ENCODE results near the gene TNS4. TPM values are rescaled to one million over a fixed set of nuclear protein-coding genes. Genes with fewer than 3 reads are reported as not detected.

Gene TNS4
- total and polyA plus RNA-seq, 5 experiments from 2014 or later, result not detected

DNA sequence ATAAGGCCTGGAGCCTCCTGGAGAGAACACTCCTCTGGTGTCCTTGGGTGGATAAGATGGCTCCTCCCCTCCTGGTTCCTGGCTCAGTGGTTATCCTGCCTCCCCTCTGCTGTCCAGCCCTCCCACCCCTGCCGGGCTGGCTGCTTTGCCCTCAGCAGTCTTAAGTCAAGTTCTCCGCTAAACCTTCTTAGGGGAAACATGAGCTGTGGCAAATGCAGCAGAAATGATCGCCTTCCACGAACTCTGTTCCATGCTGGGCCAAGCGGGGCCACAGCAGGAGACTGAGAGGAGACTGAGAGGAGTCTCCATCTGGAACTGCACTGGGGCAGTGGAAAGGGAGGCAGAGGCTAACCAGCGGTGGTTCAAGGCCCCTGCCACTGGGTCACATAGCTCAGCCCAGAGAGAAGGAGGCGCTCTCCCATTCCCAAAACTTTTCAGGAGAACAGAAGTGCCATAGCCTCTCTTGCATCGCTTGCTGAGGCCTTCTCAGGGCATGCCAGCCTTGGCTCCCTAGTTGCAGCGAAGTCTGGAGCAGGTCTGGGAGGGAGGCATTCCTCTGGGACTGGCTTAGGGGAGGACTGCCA lies 26.9 kb downstream of the TNS4 start:
- Mint-ChIP-seq H3K9me3 (no peaks in the 10 kb centered on the region), H3K36me3 (no peaks in the 10 kb centered on the region), H3K27ac (no peak overlapping the region), H3K4me1 (peaks cover 8 to 15% (median 13%) of the 10 kb centered on the region in 4 donors), H3K4me3 (no peak overlapping the region), H3K27me3 (no peaks in the 10 kb centered on the region)
- no peak for ATAC-seq
- POLR2A ChIA-PET, result interaction anchor here (1.3 kb wide), 1 partner anchor 11 kb away, joined by 3 read pairs; no protein-coding TSS in a partner anchor
- DNase-seq, result no peak

DNA sequence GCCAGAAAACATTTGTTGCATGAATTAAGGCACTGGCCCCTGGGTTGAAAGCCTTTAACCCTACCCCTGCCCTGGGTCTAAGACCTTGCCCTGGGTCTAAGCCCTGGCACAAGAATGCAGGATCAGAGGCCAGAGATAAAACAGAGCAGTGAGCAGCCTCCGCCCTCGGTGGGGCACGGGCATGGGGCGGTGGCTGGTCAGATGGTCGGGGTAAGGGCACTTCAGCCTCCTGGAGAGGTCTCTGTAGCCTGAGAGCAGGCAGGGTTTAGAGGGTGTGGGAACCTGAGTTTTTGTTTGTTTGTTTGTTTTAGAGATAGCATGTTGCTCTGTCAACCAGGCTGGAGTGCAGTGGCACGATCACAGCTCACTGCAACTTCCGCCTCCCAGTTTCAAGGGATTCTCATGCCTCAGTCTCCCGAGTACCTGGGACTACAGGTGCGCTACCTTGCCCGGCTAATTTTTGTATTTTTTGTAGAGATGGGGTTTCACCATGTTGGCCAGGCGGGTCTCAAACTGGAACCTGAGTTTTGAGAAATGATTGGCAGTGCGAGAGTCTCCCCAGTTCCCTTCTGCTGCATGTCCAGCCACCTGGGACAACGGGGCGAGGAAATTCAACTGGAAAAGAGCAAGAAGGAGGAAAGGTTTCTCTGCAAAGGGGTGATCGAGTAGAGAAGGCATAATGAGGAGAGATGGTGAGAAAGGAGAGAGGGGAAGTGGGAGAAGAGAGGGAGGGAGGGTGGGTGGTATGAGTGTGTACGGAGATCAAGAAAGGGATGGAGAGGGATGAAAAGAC lies 27.7 kb downstream of the TNS4 start:
- H3K4me1 Mint-ChIP-seq, result peaks cover 5 to 11% (median 9%) of the 10 kb centered on the region in 4 donors
- no peaks in the 10 kb centered on the region for H3K27me3 Mint-ChIP-seq
- H3K27ac Mint-ChIP-seq, result peak overlapping the region in 2 of 10 donors; percentile 22 to 79
- DNase-seq (no peak), ATAC-seq (no peak)
- POLR2A ChIA-PET, result no interaction called here
- H3K36me3 Mint-ChIP-seq, result no peaks in the 10 kb centered on the region
- H3K4me3 Mint-ChIP-seq, result no peak overlapping the region
- no peaks in the 10 kb centered on the region for H3K9me3 Mint-ChIP-seq

DNA sequence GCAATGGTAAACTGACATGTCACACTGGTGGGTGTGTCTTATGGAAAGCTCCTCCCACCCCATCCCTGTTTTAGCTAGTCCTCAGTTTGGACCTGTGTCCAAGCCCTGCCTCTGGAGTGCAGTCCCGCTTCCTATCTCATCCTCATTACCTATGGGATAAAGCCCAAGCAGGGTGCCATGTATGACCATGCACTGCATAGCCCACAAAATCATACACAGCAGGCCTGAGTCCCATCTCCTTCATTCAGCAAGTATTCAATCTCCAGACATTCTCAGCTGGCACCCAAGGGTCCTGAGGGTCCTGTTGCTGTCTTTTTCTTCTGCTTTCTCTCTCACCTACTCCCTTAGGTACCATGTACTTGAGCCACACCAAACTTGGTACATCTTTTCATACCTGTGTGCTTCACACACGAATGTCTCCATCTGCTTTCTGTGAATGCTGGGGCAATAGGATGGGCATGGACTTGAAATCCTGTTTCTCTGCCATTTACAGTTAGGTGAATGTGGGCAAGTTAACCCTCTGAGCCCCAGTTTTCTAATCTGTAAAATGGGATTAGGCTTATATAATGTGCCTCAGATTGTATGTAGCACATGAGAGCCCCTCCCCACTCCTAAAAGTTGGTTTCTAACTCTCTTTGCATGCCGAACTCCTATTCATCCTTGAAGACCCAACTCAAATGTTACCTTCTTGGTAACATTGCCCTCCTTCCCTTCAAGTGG lies 28.5 kb downstream of the TNS4 start:
- Mint-ChIP-seq H3K4me3 (no peak overlapping the region), H3K36me3 (no peaks in the 10 kb centered on the region), H3K27ac (peak overlapping the region in 3 of 10 donors; percentile 18 to 24 (median 23)), H3K4me1 (peaks cover 3 to 8% (median 6%) of the 10 kb centered on the region in 4 donors), H3K27me3 (no peaks in the 10 kb centered on the region), H3K9me3 (no peaks in the 10 kb centered on the region)
- no peak for ATAC-seq
- POLR2A ChIA-PET, result interaction anchor here (0.5 to 1.3 kb wide), 2 partner anchors 61 to 79 kb away, joined by 3 to 4 read pairs; no protein-coding TSS in a partner anchor
- DNase-seq, result no peak

DNA sequence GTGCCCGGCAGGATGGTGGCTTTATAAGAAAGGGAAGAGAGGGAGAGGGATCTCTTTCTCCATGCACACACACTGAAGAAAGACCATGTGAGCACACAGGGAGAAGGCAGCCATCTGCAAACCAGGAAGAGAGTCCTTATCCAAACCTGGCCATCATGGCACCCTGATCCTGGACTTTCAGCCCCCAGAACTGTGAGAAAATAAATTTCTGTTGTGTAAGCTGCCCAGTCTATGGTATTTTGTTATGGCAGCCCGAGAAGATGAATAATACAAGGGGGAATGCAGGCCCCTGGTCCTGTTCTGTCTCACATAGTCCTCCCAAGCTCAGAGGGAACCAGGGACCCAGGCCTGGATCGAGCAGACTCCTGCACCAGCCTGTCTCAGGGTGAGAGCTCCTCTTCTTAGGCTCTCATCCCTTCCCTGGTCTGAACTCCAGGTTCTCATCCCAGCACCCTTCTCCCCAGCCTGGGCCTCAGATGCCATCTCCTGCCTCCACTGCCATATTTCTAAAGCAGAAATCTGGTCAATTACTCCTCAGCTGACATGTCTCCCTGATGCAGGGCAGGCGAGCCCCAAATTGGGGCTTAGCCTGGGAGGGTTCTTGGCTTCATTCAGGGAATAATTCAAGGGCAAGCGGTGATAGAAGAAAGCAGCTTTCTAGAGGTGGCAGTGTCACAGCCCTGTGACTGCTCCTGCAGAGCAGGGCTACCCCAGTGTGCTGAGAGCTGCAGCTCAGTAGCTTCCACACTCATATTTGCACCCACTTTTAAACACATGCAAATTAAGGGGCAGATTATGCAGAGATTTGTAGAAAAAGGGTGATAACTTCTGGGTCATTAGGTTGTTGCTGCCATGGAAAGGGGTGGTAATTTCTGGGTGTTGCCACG lies 29.3 kb downstream of the TNS4 start:
- Mint-ChIP-seq H3K4me3 (no peak overlapping the region), H3K4me1 (peaks cover 1 to 8% (median 4%) of the 10 kb centered on the region in 4 donors), H3K36me3 (no peaks in the 10 kb centered on the region), H3K27ac (peak overlapping the region in 4 of 10 donors; percentile 22 to 52 (median 37)), H3K9me3 (no peaks in the 10 kb centered on the region), H3K27me3 (peaks cover 0 to 2% (median 0%) of the 10 kb centered on the region in 5 donors)
- POLR2A ChIA-PET, result interaction anchor here (0.5 to 1.3 kb wide), 3 partner anchors 61 to 302 kb away, joined by 3 to 4 read pairs (median 3); no protein-coding TSS in a partner anchor
- DNase-seq (no peak), ATAC-seq (no peak)

DNA sequence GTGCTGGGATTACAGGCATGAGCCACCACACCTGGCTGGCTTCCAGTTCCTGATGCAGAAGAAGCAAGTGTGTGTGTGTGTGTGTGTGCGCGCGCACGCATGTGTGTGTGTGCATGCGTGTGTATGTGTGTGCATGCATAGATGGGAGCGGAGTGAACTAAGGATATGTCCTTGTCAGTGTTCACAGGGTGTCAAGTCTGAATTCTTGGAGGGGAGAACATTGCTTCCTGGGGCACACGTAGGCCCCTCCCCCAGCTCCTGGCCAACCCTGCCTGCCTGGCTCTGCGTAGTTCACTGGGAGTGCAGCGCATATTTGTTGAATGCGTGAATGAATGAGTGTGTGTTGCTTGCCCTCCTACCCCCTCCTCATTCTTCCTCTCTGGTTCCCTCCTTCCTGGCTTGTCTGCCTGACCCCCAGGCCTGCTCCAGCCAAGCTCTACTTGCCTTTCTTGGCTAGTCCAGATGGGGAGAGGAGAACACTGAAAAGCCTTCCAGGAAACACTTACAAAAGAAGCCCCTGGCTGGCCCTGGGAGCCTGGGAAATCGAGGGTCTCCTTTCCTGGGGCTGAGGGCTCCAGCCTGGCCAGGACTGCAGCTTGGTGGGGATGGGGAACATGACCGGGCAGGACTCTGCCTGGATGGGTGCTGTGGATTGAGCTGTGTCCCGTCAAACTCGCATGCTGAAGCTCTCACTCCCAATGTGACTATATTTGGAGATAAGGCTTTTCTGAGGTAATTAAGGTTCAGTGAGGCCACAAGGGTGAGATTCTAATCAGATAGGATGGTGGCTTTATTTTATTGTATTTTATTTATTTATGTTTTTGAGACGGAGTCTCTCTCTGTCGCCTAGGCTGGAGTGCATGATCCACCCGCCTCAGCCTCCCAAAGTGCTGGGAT lies 30.2 kb downstream of the TNS4 start:
- Mint-ChIP-seq H3K4me1 (peaks cover 1 to 4% (median 1%) of the 10 kb centered on the region in 4 donors), H3K36me3 (no peaks in the 10 kb centered on the region), H3K27me3 (peaks cover 0 to 2% (median 0%) of the 10 kb centered on the region in 5 donors), H3K4me3 (no peak overlapping the region), H3K27ac (no peak overlapping the region), H3K9me3 (no peaks in the 10 kb centered on the region)
- DNase-seq (no peak), ATAC-seq (no peak)
- POLR2A ChIA-PET, result interaction anchor here (0.6 to 2.3 kb wide), 3 partner anchors 9 to 301 kb away, joined by 3 to 8 read pairs (median 3); no protein-coding TSS in a partner anchor

DNA sequence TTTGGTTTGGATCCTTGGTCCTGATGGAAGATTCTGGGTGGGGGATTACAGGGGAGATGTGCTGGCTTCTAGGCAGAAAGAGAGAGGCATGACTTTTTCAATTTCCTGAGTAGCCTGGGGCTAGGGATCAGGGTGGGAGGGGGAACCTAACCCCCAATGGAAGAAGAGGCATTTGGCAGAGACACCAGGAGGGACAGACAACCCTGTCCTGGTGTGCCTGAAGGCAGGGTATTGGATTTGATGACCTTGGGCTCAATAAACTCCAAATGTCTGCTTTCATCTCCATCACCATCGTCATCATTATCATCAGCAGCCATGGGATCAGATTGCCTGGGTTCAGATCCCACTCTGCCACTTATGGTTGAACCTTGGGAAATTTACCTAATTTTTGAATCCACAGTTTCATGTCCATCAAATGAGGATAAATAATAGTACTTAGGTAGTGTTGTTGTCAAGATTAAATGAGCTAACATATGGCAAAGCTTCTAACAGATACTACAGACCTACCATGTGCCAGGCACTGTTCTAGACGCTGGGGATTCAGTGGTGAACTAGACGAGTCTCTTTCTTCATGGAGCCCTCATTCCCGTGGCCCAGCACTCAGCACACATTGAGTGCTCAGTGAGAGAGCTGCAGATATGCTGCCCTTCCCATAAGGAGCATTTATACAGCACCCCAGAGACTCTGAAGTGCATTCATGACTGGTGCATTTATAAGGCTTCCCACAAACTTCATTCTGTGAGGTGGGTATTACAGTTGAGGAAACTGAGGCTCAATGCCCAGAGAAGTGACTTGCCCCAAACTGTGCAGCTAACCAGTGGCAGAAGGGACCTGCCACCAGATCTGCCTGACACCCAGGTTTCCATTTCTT lies 31.4 kb downstream of the TNS4 start:
- ATAC-seq (no peak), DNase-seq (no peak)
- POLR2A ChIA-PET, result interaction anchor here (2.3 kb wide), 1 partner anchor 10 kb away, joined by 8 read pairs; no protein-coding TSS in a partner anchor
- Mint-ChIP-seq H3K9me3 (no peaks in the 10 kb centered on the region), H3K27me3 (peaks cover 0 to 2% (median 0%) of the 10 kb centered on the region in 5 donors), H3K36me3 (no peaks in the 10 kb centered on the region), H3K4me3 (no peak overlapping the region), H3K27ac (no peak overlapping the region), H3K4me1 (no peaks in the 10 kb centered on the region)

DNA sequence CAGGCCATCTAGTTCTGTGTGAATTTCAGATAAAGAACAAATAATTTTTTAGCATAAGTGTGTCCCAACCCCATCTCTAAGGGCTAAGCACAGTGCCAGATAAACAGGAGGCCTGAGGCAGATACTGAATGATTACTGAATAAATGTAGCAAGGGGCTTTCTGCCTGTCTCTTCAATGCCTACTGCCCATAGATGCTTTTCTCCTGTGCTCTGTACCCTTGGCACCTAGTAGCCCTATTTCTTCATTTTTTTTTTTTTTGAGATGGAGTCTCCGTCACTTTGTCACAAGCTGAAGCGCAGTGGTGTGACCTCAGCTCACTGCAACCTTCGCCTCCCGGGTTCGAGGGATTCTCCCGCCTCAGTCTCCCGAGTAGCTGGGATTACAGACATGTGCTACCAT lies 32.9 kb downstream of the TNS4 start:
- Mint-ChIP-seq H3K27ac (no peak overlapping the region), H3K27me3 (peaks cover 0 to 2% (median 0%) of the 10 kb centered on the region in 5 donors), H3K4me1 (peaks cover 0 to 2% (median 0%) of the 10 kb centered on the region in 4 donors), H3K4me3 (no peak overlapping the region), H3K36me3 (no peaks in the 10 kb centered on the region), H3K9me3 (no peaks in the 10 kb centered on the region)
- DNase-seq (no peak), ATAC-seq (no peak)
- POLR2A ChIA-PET, result interaction anchor here (0.5 kb wide), 1 partner anchor 54 kb away, joined by 3 read pairs; no protein-coding TSS in a partner anchor

DNA sequence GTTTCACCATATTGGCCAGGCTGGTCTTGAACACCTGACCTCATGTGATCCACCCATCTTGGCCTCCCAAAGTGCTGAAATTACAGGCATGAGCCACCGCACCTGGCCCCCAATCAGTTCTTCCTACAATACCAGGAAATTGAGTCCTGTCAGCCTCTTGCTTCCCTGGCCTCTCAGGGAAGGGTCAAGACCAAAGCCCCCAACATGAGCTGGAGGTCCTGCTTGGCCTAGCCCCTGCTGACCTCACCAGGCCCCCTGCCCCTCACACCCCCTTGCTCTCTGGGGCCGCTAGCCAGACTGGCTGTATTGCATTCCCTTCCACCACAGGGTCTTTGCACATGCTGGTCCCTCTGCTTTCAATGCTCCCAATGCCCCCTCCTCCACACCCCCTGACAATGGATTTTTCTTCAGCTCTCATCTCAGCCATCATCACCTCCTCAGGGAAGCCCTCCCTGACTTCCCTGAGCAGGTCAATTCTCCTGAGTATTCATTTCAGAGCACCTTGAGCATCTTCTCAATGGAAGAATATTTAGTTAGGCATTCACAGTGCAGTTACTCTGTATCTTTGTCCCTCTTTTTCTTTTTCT lies 34.0 kb downstream of the TNS4 start:
- Mint-ChIP-seq H3K36me3 (no peaks in the 10 kb centered on the region), H3K27ac (peak overlapping the region in 2 of 10 donors; percentile 14 to 27), H3K4me1 (peaks cover 0 to 2% (median 0%) of the 10 kb centered on the region in 4 donors), H3K4me3 (no peak overlapping the region), H3K9me3 (no peaks in the 10 kb centered on the region), H3K27me3 (peaks cover 0 to 2% (median 0%) of the 10 kb centered on the region in 5 donors)
- POLR2A ChIA-PET, result interaction anchor here (0.6 to 1.2 kb wide), 2 partner anchors 9 to 92 kb away, joined by 5 read pairs; no protein-coding TSS in a partner anchor
- no peak for ATAC-seq
- no peak for DNase-seq

DNA sequence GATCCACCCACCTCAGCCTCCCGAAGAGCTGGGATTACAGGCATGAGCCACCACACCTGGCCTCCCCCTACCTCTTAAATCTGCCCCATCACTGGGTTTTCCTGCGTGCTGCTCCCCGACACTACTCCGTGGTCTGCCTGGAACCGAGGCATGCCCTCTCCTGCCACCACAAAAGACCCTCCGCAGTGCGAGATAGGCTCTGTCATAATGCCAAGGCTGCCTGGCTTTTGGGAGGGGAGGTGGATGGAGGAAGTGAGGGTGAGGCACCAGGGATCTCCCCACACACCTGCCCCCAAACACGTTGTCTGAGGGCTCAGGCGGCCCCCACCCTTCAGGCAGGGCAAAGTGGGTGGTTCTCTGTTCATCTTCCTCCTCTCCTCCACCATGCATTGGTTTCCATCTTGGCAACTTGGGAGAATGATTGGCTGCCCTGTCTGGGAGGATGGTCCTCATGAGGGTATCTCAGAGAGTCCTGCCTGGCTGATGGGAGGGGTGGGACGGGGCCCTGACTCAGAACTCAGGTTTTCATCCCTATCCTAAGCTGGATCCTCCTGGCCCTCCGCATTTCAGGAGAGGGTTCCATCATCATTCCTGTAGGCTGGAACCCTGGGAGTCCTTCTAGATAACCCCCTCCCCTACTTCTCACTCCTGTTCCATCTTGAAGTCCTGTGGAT lies 35.0 kb downstream of the TNS4 start:
- no peaks in the 10 kb centered on the region for H3K9me3 Mint-ChIP-seq
- H3K4me1 Mint-ChIP-seq, result peaks cover 0 to 2% (median 0%) of the 10 kb centered on the region in 4 donors
- no peaks in the 10 kb centered on the region for H3K36me3 Mint-ChIP-seq
- H3K4me3 Mint-ChIP-seq, result no peak overlapping the region
- DNase-seq (no peak), ATAC-seq (no peak)
- H3K27ac Mint-ChIP-seq, result peak overlapping the region in 3 of 10 donors; percentile 31 to 82 (median 37)
- H3K27me3 Mint-ChIP-seq, result peaks cover 0 to 2% (median 0%) of the 10 kb centered on the region in 5 donors
- POLR2A ChIA-PET, result no interaction called here

Measured in naive thymus-derived CD8-positive, alpha-beta T cell (primary cell).